NOMO-1 treated with DMSO at 0.1 percent for 48 hours (cell line): Measurements from ENCODE around the gene RGMA.
A peak's percentile ranks its signal among the peaks of the same experiment; 100 is the strongest.

Source experiments
- DNase-seq: peaks from one replicate; lab custom pipeline; 2025; ENCODE audit not compliant: unreplicated experiment; lab: John Stamatoyannopoulos, UW

RGMA gene

DNA sequence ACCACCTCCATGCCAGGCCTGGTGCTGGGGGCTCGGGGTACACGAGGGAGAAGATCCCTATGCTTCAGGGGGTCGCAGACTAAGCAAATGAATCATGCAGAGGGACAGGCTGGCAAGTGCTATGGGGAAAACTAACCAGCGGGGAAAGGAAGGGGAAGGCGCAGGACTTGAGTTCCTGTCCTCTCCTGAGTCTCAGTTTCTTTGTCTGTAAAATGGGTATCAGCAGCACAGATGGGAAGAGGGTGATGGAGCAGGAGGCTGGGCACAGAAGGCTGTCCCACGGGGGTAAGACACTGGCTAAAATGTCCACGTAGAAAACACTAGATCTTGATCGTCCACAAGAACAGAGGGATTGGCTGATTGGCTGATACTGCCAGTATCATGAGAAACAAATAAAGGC is 39.8 kb downstream of the RGMA start:
- no peak for DNase-seq

DNA sequence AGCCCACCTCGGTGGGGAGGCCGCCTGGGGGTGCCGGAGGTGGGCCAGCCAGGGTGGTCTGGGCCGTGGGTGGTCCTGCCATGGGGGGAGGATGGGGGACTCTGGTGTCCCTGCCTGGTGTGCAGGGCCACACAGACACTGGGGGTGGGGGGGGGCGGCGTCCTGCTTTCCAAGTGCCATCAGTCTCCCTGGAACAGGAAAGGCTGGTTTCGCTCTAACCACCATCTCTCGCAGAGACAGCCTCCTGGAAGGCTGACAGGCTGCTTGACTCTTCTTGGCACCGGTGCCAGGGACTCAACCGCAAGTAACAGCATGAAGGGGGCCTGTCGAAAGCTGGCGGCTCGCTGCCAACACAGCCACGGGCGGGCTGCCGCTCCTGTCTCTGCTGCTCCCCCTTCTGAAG is 40.3 kb downstream of the RGMA start:
- DNase-seq, result no peak

DNA sequence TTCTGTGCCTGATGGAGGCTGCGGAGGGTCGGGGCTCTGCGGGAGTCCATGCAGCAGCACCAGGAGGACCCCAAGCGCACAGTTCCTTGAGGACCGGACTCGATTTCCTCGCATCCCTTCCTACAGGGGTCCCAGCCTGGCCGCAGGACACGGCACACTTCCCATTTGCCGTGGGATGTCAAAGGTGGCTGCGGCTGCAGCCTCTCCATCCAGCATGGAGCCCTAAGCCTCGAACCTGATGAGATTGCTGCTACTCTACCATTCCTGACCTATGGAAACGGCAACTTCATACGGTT is 40.6 kb downstream of the RGMA start:
- no peak for DNase-seq

DNA sequence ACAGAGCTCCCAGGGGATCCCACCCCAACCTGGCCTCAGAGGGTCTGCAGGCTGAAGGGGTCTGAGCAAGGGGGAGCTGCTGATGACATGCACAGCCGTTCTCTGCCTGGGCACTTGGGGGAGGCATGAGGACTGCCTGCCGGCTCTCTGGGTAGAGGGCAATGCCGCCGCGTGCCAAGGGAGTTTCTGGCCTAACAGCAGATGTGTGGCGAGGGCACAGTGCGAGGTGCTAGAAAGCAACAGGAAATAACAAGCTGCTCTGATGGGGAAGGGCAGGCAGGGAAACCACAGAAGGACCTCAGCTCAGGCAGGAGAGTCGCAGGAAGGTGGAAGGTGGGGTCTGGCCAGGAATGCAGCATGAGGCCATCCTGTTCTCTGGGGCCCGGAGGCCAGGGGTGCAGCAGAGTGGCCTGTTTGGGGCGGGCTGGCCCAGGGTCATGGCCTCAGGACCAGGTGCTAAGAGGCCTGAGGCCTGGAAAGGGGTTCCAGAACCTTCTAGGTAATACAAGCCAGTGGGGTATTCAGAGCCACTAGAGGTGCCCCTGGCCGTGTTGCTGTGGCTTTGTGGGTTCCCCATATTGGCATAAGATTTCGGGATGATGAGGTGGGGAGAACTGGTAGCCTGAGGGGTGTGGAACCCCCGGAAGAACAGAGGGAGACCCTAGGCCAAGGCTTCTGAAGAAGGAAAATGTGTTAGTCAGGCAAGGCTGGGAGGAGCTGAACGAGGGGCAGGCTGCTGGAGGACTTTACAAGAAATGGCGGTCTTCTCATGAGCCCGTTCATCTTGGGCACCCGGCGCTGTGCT is 41.2 kb downstream of the RGMA start:
- peak; percentile 5 for DNase-seq

DNA sequence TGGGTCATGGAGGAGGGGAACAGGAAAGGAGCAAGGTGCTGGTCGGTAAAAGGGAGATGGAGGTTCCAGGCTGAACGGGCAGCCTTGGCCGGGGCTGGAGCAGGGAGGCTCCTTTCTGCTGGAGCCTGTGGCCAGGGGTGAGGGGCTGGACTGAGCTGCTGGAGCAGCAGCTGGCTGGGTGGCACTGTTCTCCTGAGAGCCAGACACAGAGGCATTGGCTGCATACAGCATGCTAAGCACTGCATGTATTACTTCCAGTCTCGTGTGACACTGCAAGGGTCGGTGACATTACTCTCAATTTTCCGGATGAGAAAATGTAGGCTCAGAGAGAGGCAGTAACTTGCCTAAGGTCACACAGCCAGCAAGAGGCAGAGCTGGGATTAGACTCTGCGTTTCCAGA is 42.3 kb downstream of the RGMA start:
- DNase-seq, result no peak

DNA sequence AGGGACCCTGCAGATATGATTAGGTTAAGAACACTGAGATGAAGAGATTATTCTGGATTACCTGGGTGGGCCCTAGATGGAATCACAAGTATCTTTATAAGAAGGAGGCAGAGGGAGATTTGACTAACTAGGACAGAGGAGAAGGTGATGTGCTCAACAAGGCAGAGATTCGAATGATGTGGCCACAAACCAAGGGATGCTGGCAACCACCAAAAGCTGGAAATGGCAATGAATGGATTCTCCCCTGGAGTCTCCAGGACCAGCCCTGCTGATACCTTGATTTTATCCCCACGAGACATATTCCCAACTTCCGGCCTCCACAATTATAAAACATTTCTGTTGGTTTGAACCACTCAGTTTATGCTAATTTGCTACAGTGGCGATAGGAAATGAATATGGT is 42.9 kb downstream of the RGMA start:
- DNase-seq, result no peak

DNA sequence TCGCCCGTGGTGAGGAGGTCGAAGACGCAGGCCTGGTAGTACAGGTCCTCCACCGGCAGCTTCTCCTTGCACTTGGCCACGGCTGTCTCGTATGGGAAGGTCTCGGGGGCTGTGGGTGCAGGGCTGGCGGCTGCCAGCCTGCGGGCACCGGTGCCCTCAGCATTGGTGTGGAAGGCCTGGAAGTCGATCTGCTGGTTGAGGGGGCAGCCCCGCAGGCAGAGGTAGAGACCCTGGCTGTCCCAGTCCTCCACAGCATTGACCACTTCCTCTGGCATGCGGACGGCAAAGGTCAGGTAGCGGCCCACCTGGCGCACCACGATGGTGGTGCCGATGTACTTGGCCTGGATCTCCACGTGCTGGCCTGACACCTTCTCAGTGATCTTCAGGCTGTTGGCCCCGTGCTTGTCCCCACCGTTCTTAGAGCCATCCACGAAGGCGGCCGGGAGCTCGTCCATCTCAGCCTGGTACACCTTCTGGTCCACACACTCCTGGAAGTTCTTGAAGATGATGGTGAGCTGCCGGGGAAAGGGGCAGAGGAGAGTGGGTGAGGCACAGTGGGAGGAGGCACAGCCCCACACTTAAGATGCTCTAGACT is 43.7 kb downstream of the RGMA start:
- no peak for DNase-seq

DNA sequence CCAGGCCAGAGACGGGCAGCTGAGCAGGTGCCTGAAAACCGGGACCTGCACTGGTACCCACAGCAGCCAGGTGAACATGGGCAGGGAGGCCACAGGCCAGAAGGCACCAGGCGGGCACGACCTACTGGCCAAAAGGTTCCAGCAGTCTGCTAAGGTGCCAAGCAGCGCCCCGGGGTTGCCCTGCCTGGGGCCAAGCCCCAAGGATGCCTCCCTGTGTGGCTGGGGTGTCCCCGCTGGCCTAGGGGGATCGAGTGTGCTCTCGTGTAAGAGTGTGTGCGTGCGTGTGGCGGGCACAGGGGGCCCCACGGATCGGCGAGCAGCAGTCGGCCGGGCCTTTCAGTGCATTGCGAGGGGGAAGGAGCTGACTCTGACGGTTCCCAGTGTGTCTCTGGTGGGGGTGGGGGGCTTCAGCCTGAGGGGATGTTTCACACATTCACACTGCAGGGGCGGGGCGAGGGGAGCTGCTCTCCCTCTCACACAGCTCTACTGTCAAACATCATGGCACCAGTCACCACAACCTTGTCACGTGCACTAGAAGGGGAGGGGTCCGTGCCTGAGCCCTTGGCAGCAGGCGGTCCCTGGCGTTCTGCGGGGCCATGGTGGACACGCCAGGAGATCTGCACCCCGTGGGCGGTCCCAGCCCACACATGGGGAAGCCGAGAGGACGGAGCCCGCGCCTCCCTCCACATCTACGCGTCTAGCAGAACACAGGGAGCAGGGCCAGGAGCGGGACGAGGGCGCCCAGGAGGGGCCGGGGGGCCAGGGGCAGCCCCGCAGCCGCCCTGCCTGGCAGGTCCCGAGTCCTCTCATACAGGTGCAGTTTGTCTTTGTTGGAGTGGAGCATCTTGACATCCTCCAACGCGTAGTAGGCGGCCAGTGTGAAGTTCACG is 44.5 kb downstream of the RGMA start:
- DNase-seq, result no peak

DNA sequence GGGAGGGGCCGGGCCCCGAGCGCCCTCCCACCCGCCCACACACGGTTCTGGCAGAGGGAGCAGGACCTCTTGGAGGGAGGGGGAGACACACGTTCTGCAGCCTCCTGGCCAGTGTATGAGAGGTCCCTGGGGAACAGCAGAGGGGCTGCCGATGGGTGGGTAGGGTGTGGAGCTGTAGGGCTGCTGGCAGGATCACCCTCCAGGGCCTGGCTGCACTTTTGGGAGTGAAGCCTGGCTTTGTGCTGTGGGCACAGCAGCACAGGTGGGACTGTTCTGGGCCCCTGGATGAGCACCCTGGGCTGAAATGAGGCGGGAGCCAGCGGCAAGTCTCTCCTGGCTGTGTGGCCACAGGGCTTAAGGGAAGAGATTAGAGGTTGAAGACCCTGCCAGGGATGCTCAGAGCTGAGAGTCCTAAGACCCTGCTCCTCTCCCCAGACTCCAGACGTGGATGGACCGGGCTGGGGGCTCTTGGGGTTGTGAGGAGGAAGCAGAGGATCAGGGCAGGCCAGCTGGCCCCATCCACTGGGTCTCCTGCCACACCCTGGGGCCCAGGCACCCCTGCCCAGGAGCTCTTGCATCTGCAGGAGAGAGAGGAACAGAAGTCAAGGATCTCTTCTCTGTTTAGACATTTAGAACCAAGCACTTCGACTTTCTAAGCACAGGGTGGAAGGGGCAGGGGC is 45.2 kb downstream of the RGMA start:
- no peak for DNase-seq

DNA sequence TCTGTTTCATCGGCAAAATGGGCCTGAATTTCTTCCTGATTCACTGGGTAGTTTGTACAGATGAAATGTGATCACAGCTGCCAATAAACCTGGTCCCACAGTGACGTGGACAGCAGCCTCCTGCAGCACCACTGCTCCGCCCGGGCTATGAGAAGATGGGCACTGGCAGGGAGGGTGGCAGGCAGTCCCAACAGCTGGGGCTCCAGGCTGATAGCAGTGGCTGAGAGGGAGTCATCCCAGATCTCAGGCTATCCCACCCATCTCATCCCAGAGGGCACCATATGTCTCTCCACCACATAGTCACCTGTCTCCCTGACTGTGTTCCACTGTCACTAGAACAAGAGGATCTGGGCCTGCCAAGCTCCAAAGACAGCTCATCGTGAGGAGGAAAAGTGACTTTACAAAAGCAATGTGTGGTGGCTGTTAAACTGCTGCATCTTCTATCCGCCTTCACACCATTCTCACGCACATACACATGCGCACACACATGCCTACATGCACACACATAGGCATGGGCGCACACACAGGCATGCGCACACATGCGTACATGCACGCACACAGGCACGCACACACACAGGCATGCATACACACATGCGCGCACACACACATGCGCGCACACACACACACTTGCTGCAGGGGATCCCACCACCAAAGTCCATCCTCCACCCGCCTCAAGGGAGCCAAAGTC is 46.2 kb downstream of the RGMA start:
- DNase-seq, result no peak

DNA sequence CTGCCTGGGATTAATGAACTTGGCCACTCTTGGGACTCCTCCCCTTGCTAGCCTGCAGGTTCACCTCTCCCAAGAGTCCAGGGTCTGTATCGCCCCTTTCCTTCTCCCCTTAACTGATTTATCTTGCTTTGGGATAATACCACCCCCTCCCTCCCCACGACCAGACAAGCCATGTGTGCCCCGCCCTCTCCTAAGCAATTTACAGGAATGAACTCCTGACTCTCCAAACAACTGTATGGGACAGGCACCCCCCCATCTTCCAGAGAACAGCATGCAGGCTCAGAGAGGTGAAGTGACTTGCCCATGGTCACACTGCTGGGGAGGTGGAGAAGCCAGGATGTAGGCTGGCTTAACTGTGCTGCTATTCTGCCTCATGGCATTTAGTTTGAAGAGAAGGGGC is 46.8 kb downstream of the RGMA start:
- no peak for DNase-seq

DNA sequence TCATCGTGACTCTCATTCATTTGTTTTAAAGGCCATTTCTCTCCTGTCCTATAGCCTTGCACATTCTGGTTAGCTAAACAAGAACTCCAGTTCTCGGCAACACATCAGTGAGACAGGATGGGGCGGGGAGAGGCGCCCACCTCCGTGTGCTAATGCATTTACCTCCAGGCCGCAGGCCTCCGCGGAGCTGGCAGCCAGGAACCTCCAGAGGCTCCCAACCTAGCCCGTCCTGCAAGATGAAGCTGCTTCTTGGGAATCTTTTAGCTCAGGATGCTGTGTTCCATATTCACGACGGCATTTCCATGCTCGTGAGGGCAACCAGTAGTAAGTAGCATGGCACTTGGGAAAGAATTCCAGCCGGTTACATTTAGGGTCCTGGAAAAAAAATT is 47.9 kb downstream of the RGMA start:
- DNase-seq, result no peak

DNA sequence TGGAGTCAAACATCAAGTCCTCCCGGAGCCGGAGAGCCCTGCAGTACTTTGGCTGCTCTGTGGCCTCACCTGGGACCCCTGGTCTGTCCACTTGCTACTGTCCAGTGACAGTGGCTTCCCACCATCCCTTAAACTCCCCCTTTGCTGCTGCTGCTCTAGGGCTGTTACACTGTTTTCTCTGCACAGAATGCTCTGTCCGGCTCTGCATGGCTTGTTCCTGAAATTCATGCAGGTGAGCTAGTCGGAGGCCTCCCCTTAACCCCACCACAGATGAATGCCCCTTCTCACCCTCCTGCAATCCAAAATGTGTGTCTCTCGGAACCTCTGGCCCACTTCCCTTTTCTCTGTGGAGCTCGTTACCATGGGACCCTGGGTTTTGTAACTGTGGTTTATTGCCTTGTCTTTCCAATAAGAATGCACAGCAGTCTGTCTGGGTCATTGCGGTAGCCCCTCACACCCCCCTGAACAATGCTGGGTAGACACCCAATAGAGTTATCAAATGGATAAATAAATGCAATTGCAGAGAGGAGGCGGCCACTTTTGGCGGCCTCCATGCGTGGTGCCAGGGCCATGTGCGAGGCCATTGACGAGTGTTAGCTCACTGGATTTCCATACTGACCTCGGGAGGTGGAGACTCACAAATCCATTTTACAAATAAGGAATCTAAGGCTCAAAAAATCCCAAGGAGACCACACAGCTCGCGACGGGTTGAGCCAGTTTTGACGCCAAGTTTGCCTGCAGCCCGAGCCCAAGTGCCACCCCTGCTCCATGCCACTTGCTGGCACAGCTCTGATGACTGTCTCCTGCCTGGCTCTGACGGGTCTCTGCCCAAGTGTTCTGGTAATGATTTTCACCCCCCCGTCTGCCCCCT is 48.5 kb downstream of the RGMA start:
- peak; percentile 41 for DNase-seq

DNA sequence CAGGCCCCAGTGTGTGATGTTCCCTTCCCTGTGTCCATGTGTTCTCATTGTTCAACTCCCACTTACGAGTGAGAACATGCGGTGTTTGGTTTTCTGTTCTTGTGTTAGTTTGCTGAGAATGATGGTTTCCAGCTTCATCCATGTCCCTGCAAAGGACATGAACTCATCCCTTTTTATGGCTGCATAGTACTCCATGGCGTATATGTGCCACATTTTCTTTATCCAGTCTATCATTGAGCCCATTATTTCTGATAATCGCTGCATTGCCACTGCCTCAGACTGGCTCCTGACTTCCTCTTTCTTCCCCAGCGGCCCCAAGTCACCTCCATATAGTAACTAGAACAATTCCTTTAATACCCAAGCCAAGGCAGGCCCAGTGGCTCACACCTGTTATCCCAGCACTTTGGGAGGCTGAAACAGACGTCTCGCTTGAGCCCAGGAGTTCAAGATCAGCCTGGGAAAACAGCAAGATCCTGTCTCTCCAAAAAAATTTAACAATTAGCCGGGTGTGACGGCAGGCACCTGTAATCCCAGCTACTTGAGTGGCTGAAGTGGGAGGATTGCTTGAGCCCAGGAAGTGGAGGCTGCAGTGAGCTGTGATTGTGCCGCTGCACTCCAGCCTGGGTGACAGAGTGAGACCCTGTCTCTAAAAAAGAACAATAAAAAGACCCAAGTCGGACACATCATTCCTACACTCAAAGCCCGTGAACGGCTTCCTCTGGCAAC is 49.3 kb downstream of the RGMA start:
- peak; percentile 43 for DNase-seq

DNA sequence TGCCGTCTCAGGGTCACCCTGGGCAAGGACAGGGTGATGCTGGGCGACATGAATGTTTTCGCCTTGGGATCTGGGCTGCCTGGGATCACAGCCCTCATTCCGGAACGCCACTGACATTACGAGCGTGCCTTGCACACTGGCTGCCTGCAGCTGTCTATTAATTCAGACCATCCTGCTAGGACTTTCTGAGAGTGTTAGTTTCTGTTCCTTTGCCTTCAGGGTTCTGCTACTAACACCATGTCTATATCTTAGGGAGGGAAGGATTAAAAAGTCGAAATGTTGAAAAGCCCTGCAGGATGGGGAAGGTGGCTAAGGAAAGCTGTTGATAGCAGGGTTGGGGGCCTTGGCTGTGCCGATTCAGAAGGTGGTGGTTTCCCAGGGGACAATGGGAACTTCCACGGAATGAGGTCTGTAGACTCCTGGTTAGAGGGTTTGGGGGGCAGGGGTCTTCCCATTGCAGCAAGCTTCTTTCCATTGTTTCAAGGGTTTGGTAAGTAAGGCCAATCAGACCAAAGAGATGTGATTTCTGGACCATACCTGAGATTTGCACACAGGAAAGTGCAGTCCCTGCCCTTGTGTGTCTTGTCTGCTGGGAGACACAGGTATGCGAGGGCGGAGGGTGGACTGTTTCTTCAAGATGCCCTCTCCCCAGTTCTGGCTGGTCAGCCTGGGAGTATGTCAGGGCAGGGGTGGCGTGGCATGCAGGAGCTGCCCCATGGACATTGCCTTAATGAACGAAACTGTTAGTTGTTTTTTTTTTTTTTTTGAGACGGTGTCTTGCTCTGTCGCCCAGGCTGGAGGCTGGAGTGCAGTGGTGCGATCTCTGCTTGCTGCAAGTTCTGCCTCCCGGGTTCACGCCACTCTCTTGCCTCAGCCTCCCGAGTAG is 50.9 kb downstream of the RGMA start:
- DNase-seq, result peak; percentile 34

DNA sequence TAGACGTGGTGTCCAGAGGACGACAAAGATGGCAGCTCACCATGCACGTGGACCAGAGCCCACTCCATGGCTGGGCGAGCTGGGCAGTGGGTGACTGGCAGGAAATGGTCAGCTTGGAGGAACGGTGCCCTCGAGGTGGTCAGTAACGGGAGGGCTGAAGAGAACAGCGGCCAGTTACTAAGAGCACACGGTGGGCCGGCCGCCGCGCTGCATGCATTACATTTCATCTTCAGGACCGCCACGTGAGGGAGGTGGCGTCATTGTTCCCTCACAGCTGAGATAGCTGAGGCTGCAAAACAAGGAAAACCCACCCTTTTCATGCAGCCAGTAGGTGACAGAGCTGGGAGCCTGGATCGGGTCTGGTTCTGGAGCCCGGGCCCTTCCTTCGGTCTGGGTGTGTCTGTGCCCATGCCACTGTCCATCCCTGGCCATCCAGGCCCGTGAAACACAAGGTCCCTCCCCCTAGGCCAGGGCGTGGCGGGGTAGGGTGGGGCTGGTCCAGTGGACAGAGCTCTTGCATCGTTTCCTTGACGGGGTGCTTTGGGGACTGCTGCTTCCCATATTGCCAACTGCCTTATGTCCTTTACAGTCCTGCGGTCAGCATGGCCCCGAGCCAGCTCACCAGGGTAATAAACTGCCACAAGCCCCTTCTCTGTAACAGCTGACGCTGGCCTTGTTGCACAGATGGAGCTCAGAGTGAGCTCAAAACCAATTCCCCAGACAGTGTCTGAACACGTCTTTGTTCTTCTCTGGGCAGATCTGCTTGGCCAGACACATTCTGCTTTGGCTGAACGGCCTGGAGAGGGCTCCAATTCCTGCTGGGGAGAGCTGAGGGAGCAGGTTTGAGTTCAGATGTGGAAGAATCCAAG is 51.8 kb downstream of the RGMA start:
- peak; percentile 91 for DNase-seq
